Kidney (tissue), 14 donors: ENCODE measurements around the gene FAAH. TPM values are rescaled to one million over a fixed set of nuclear protein-coding genes. Genes with fewer than 3 reads are reported as not detected.
A peak's percentile ranks its signal among the peaks of the same experiment; 100 is the strongest.

Experiments
- DNase-seq, 5 donors: peaks; one replicate each; pipeline ENCODE4 v3.0.0-alpha.2; 2013 to 2020
- FAIRE-seq: peaks from 2 replicates; lab custom pipeline; 2012; peaks lifted over from hg19 to GRCh38; lab: Jason Lieb, UNC
- H3K27ac ChIP-seq, 2 donors: one replicate each; pipeline ENCODE4 v1.7.0; 2013; ENCODE audit warnings: low read depth in 2 of 2, low read length in 2 of 2, inconsistent platforms in 1 of 2
- H3K27me3 ChIP-seq: one replicate; pipeline ENCODE4 v1.7.1; 2013; ENCODE audit warnings: low read length, inconsistent platforms; ENCODE audit not compliant: control insufficient read depth, insufficient read depth
- H3K36me3 ChIP-seq, 3 donors: one replicate each; pipeline versions ENCODE4 v1.7.0 to v1.7.1; 2013; ENCODE audit warnings: low read length in 3 of 3, control low read depth in 1 of 3, inconsistent platforms in 1 of 3; ENCODE audit not compliant: insufficient read depth in 3 of 3, control insufficient read depth in 2 of 3
- H3K4me1 ChIP-seq, 3 donors: one replicate each; pipeline versions ENCODE4 v1.7.0 to v1.7.1; 2013; ENCODE audit warnings: low read length in 3 of 3, inconsistent platforms in 1 of 3, low read depth in 1 of 3; ENCODE audit not compliant: control insufficient read depth in 2 of 3, insufficient read depth in 2 of 3
- H3K4me3 ChIP-seq, 3 donors: one replicate each; pipeline versions ENCODE4 v1.7.0 to v1.8.1; 2013; ENCODE audit warnings: low read length in 3 of 3, control low read depth in 1 of 3, inconsistent platforms in 1 of 3
- H3K9ac ChIP-seq, 3 donors: one replicate each; pipeline versions ENCODE4 v1.7.0 to v1.7.1; 2013; ENCODE audit warnings: low read length in 3 of 3, control low read depth in 1 of 3, inconsistent platforms in 1 of 3
- H3K9me3 ChIP-seq, 3 donors: one replicate each; pipeline versions ENCODE4 v1.7.0 to v1.7.1; 2013; ENCODE audit warnings: low read length in 3 of 3, control low read depth in 1 of 3, inconsistent platforms in 1 of 3; ENCODE audit not compliant: control insufficient read depth in 2 of 3, insufficient read depth in 1 of 3
- intact Hi-C: fragments of 100-400 bp; cut with DNase I; formaldehyde crosslinking; loops from one replicate; pipeline ENCODE4 v1.11.1; 2022
- polyA plus RNA-seq: library from polyadenylated mRNA; stranded (reverse); fragments of 350-450 nt; fragmentation: Illumina TruSeq; extraction: RNeasy Lipid Tissue Mini Kit (QIAGEN cat#74804); gene quantifications from one replicate; pipeline ENCODE4 v1.2.3, GENCODE V29; 2014; ENCODE audit warnings: low read depth, low replicate concordance; ENCODE audit not compliant: insufficient read depth
- total RNA-seq: library from RNA; stranded (reverse); fragmentation: NEBNext Ultra II Directional; extraction: Animal tissue kit (Norgen Biotek cat#: 25700); gene quantifications from one replicate; pipeline ENCODE4 v1.2.1, GENCODE V29; 2021
- TF ChIP-seq, protein P1 (sequence below): IDR thresholded peaks from 3 replicates; pipeline ENCODE4 v1.5.1; 2012; ENCODE audit warnings: mild to moderate bottlenecking, moderate library complexity, borderline replicate concordance; ENCODE audit not compliant: insufficient read depth; ENCODE audit errors: extremely low read depth
- donor health status: control.
- donor health status: control.
- donor health status: control.
- donor health status: control.
- donor health status: control.
- donor health status: DM: yes; HTN: yes; CAD: no.
- donor health status: Normal renal cell carcinoma (clear cell type).

The FAAH gene
- total and polyA plus RNA-seq, 2 donors from 2014 or later, result 39.3 to 50.7 TPM

DNA sequence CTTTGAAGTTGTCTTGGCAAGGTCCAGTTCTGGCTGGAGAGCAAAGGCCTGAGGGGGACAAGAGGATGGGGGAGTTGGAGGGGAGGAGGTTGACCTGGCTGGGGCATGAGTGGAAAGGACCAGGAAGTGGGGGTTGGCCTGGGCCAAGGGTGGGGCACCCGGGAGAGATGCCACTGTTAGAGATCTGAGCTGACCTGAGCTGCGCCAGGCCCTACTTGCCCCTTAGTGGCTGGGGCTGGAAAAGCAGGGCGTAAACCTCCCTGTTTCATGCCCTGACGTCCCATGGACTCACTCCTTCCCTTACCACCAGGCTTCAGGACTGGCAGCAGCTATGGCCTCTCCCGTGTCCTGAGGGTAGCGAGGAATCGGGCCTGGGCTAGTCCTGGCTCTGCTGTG, 16.9 kb downstream of the FAAH start:
- no peak overlapping the region for H3K4me3 ChIP-seq
- peaks cover 0 to 28% (median 7%) of the 10 kb centered on the region in 3 donors for H3K36me3 ChIP-seq
- H3K9ac ChIP-seq, result no peak overlapping the region
- H3K9me3 ChIP-seq, result no peaks in the 10 kb centered on the region
- no peak overlapping the region for H3K27ac ChIP-seq
- DNase-seq, result no peak
- TF ChIP-seq, protein P1, sequence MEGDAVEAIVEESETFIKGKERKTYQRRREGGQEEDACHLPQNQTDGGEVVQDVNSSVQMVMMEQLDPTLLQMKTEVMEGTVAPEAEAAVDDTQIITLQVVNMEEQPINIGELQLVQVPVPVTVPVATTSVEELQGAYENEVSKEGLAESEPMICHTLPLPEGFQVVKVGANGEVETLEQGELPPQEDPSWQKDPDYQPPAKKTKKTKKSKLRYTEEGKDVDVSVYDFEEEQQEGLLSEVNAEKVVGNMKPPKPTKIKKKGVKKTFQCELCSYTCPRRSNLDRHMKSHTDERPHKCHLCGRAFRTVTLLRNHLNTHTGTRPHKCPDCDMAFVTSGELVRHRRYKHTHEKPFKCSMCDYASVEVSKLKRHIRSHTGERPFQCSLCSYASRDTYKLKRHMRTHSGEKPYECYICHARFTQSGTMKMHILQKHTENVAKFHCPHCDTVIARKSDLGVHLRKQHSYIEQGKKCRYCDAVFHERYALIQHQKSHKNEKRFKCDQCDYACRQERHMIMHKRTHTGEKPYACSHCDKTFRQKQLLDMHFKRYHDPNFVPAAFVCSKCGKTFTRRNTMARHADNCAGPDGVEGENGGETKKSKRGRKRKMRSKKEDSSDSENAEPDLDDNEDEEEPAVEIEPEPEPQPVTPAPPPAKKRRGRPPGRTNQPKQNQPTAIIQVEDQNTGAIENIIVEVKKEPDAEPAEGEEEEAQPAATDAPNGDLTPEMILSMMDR, result no peak
- H3K27me3 ChIP-seq, result no peaks in the 10 kb centered on the region
- FAIRE-seq, result no peak
- intact Hi-C loops, result no loop called here
- H3K4me1 ChIP-seq, result peaks cover 0 to 3% (median 0%) of the 10 kb centered on the region in 3 donors

DNA sequence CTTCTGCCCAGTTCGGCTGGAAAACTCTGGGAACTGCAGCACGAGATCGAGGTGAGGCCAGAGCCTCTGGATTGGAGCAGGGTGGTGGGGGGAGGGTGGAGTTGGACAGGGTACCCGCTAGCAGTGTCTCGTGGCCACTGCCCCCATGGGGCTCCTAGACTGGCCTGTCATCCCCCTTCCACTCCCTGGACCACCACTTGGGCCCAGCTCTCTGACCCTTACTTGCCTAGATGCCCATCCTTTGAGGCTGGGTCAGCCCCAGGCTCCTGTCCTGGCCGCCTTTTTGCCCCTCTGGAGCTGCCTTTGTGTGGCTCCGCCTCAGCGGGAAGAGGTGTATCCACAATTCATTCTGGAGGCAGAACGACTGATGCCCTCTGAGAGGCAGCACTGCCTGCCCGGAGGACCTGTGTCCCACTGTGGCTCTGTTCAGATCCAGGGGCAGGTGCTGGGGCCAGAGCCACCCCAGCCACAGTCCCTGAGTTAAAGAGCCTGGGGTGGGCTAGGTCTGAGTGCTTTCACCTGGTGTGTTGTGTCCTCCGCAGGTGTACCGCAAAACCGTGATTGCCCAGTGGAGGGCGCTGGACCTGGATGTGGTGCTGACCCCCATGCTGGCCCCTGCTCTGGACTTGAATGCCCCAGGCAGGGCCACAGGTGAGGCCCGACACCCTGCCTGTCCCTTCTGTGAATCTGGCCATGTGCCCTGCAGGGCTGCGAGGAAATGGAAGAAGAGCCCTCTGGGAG, 17.7 kb downstream of the FAAH start:
- Histone ChIP-seq H3K27ac (no peak overlapping the region), H3K27me3 (no peaks in the 10 kb centered on the region), H3K4me1 (no peaks in the 10 kb centered on the region), H3K9ac (no peak overlapping the region), H3K36me3 (peaks cover 0 to 28% (median 7%) of the 10 kb centered on the region in 3 donors), H3K9me3 (no peaks in the 10 kb centered on the region), H3K4me3 (no peak overlapping the region)
- FAIRE-seq (no peak), DNase-seq (no peak)
- intact Hi-C loops, result no loop called here
- TF ChIP-seq, protein P1, result peak; percentile 1

DNA sequence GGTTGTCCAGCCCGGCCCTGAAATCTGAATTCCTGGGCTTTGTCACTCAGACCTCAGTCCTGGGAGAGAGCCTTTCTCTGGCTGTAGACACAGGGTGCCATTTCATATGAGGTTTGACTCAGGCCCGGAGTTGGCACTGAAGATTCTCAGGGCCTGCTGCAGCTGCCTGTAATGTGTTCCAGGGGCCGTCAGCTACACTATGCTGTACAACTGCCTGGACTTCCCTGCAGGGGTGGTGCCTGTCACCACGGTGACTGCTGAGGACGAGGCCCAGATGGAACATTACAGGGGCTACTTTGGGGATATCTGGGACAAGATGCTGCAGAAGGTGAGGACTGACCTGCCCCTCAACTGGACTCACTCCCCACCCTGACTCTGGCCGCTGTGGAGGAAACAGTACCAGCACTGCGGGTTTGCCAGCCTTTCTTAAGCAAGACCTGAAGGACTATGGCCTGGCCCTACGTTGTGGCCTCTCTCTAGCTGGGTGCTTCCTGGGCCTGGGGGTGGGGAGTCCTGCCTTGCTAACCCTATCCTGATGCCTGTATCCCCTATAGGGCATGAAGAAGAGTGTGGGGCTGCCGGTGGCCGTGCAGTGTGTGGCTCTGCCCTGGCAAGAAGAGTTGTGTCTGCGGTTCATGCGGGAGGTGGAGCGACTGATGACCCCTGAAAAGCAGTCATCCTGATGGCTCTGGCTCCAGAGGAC, 18.9 kb downstream of the FAAH start:
- DNase-seq, result no peak
- intact Hi-C loops, result no loop called here
- no peak overlapping the region for H3K9ac ChIP-seq
- H3K27me3 ChIP-seq, result no peaks in the 10 kb centered on the region
- H3K36me3 ChIP-seq, result peaks cover 0 to 16% (median 7%) of the 10 kb centered on the region in 3 donors
- no peak for FAIRE-seq
- no peak overlapping the region for H3K4me3 ChIP-seq
- TF ChIP-seq, protein P1, result no peak
- no peak overlapping the region for H3K27ac ChIP-seq
- H3K4me1 ChIP-seq, result no peaks in the 10 kb centered on the region
- no peaks in the 10 kb centered on the region for H3K9me3 ChIP-seq
